ENCODE results near the gene NDUFAF3. TPM values are rescaled to one million over a fixed set of nuclear protein-coding genes. Genes with fewer than 3 reads are reported as not detected.
A peak's percentile ranks its signal among the peaks of the same experiment; 100 is the strongest.

NDUFAF3 gene
- total and polyA plus RNA-seq, 10 donors = 63.8 to 98.5 (median 78.7) TPM

DNA sequence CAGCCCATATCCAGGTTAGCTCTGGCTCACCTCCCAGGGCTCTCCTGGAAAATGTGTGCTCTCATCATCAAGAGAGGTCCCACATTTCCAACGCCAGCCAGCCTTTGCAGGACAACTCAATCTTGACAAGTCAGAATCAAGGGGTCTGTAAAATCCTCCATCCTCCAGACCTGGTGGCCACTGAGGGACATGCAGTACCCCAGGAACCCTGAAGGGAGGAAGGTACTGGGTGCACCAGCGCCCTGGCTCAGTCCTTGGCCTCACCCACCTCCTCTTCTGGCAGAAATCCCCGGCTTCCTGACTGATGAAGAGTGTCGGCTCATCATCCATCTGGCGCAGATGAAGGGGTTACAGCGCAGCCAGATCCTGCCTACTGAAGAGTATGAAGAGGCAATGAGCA, 20.8 kb upstream of the NDUFAF3 start:
- Histone ChIP-seq H3K36me3 (peaks cover 0 to 32% (median 0%) of the 10 kb centered on the region in 6 donors), H3K27ac (no peak overlapping the region), H3K4me1 (peaks cover 0 to 4% (median 3%) of the 10 kb centered on the region in 6 donors), H3K27me3 (replicated peaks in 1 of 7) (no peaks in the 10 kb centered on the region), H3K9me3 (no peaks in the 10 kb centered on the region), H3K4me3 (no peak overlapping the region)
- intact Hi-C loops (cut with DNase I; ENCODE audit: low total_unique reads) = no loop called here
- no peak for TF ChIP-seq POLR2A (IDR thresholded peaks at IDR 0.05)
- TF ChIP-seq, protein P1, sequence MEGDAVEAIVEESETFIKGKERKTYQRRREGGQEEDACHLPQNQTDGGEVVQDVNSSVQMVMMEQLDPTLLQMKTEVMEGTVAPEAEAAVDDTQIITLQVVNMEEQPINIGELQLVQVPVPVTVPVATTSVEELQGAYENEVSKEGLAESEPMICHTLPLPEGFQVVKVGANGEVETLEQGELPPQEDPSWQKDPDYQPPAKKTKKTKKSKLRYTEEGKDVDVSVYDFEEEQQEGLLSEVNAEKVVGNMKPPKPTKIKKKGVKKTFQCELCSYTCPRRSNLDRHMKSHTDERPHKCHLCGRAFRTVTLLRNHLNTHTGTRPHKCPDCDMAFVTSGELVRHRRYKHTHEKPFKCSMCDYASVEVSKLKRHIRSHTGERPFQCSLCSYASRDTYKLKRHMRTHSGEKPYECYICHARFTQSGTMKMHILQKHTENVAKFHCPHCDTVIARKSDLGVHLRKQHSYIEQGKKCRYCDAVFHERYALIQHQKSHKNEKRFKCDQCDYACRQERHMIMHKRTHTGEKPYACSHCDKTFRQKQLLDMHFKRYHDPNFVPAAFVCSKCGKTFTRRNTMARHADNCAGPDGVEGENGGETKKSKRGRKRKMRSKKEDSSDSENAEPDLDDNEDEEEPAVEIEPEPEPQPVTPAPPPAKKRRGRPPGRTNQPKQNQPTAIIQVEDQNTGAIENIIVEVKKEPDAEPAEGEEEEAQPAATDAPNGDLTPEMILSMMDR (IDR thresholded peaks at IDR 0.05 in 8 of 11, conservative IDR thresholded peaks at IDR 0.05 in 3 of 11) = no peak
- no peak for TF ChIP-seq POLR2AphosphoS5 (IDR thresholded peaks at IDR 0.05)
- 79 to 89% (median 83%) methylated on average over 5 to 6 of the region's 6 CpGs for WGBS, 5 donors
- no peak for DNase-seq

DNA sequence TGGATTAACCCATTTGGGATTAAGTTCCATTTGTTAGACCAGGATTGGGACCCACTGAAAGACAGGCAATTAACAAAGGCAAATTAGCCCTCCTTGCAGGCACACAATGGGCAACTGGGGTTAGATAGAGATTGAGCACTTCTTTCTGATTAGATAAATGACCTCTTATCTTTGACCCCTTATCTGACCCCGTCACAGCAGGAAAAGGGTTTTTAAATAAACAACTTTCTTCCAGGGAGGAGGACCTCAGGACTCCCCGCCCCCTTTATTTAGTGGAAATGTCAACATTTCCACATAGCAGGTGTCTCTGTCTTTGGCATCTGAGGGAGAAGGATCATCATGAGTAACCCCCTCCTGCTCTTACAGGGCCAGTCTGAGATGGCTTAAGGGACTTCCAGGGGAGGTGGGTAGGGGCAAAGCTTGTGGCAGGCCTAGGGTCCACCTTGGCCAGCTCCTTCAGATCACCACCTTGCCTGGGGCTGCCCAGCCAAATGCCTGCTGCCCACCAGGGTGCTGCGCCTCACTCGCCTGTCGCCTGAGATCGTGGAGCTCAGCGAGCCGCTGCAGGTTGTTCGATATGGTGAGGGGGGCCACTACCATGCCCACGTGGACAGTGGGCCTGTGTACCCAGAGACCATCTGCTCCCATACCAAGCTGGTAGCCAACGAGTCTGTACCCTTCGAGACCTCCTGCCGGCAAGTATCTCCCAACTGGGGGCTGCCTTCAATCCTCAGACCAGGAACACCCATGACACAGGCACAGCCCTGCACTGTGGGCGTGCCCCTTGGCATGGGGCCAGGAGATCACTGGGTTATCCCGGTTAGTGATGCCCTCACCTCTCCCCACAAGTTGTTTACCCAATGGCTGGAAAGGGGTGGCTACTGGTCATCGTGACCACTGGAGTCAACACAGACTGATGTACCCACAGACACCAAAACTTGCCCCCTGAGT, 17.3 kb upstream of the NDUFAF3 start:
- peaks cover 12 to 32% (median 24%) of the 10 kb centered on the region in 6 donors for H3K4me1 ChIP-seq
- no peak overlapping the region for H3K4me3 ChIP-seq
- H3K36me3 ChIP-seq = peaks cover 0 to 20% (median 0%) of the 10 kb centered on the region in 6 donors
- TF ChIP-seq POLR2AphosphoS5 (IDR thresholded peaks at IDR 0.05) (peak in 1 of 3 donors; percentile 28), POLR2A (IDR thresholded peaks at IDR 0.05) (no peak)
- TF ChIP-seq, protein P1 (IDR thresholded peaks at IDR 0.05 in 8 of 11, conservative IDR thresholded peaks at IDR 0.05 in 3 of 11) = no peak
- H3K9me3 ChIP-seq = no peaks in the 10 kb centered on the region
- 87 to 96% (median 94%) methylated on average over 5 to 16 of the region's 16 CpGs for WGBS, 5 donors
- no peak for DNase-seq
- no peaks in the 10 kb centered on the region for H3K27me3 ChIP-seq (replicated peaks in 1 of 7)
- H3K27ac ChIP-seq = no peak overlapping the region
- intact Hi-C loops (cut with DNase I; ENCODE audit: low total_unique reads) = no loop called here

DNA sequence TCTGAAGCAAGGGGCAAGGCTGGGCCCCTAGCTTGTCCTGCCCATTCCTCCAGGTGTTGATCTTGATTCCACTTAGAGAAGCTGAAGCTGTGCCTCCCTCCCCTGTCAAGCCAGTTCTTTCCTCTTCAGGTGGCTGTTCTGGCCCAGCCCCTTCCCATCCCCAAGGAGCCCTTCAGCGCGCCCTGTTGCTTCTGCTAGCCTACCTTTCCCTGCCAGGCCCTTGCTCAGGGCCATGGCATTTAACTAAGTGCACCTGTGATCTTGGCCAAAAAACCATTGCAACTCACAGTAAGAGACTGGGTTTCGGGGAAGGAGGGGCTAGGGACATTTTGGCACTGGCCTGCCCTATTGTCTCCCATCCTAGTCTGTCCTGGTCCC, 16.6 kb upstream of the NDUFAF3 start:
- no peaks in the 10 kb centered on the region for H3K9me3 ChIP-seq
- peaks cover 12 to 37% (median 25%) of the 10 kb centered on the region in 6 donors for H3K4me1 ChIP-seq
- no peak for DNase-seq
- no peaks in the 10 kb centered on the region for H3K27me3 ChIP-seq (replicated peaks in 1 of 7)
- peaks cover 0 to 23% (median 0%) of the 10 kb centered on the region in 6 donors for H3K36me3 ChIP-seq
- no peak for TF ChIP-seq POLR2AphosphoS5 (IDR thresholded peaks at IDR 0.05)
- TF ChIP-seq, protein P1 (IDR thresholded peaks at IDR 0.05 in 8 of 11, conservative IDR thresholded peaks at IDR 0.05 in 3 of 11) = no peak
- no peak for TF ChIP-seq POLR2A (IDR thresholded peaks at IDR 0.05)
- no peak overlapping the region for H3K4me3 ChIP-seq
- no peak overlapping the region for H3K27ac ChIP-seq
- intact Hi-C loops (cut with DNase I; ENCODE audit: low total_unique reads) = no loop called here
- WGBS, 5 donors = 94 to 100% (median 99%) methylated on average over 3 of the region's 3 CpGs

DNA sequence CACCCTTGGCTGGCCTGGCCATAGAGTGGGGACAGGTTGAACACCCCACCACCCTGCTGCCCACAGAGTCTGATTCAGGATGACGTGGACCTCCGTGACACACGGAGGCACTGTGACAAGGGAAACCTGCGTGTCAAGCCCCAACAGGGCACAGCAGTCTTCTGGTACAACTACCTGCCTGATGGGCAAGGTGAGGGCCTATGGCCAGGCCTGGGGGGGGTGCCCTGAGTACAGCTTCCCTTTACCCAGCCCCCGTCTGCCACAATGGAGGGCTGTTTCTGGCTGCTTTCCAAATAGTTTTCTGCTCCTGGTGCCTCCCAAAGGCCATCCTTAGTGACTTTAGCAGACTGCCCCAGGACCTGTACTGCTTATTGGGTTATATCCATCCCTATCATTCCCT, 15.9 kb upstream of the NDUFAF3 start:
- peaks cover 0 to 26% (median 0%) of the 10 kb centered on the region in 6 donors for H3K36me3 ChIP-seq

More for the DNA sequence above, 15.9 kb upstream of the NDUFAF3 start:
- H3K27ac ChIP-seq = peak overlapping the region in 6 of 8 donors; percentile 94 to 98 (median 95)
- peak overlapping the region in 4 of 8 donors; percentile 77 to 88 (median 80) for H3K4me3 ChIP-seq
- WGBS, 5 donors = 86 to 100% (median 95%) methylated on average over 5 of the region's 5 CpGs
- peaks cover 12 to 44% (median 25%) of the 10 kb centered on the region in 6 donors for H3K4me1 ChIP-seq
- DNase-seq = no peak
- H3K27me3 ChIP-seq (replicated peaks in 1 of 7) = no peaks in the 10 kb centered on the region
- TF ChIP-seq POLR2AphosphoS5 (IDR thresholded peaks at IDR 0.05) (no peak), POLR2A (IDR thresholded peaks at IDR 0.05) (no peak)
- TF ChIP-seq, protein P1 (IDR thresholded peaks at IDR 0.05 in 8 of 11, conservative IDR thresholded peaks at IDR 0.05 in 3 of 11) = no peak
- no peaks in the 10 kb centered on the region for H3K9me3 ChIP-seq
- intact Hi-C loops (cut with DNase I; ENCODE audit: low total_unique reads) = no loop called here

Measured in spleen (tissue), 11 donors.